Right renal cortex interstitium (tissue), 3 donors: ENCODE measurements around the gene MAGEA8. TPM values are rescaled to one million over a fixed set of nuclear protein-coding genes. Genes with fewer than 3 reads are reported as not detected.
"Not testable (repeated sequence)": the region's sequence is repeated elsewhere in the genome, so short reads cannot be mapped to it uniquely, and the experiment has no call there.

Experiments used
- DNase-seq, 3 donors: peaks; one replicate each; pipeline ENCODE4 v3.0.0-alpha.2; 2013; ENCODE audit warnings: low read depth in 3 of 3, low spot score in 2 of 3
- polyA plus RNA-seq, 3 donors: library from polyadenylated mRNA; unstranded; fragments of 120-200 nt; gene quantifications; one replicate each; pipeline ENCODE4 v1.2.1, GENCODE V29; 2013; ENCODE audit not compliant: insufficient read length in 3 of 3

Gene MAGEA8, protein sequence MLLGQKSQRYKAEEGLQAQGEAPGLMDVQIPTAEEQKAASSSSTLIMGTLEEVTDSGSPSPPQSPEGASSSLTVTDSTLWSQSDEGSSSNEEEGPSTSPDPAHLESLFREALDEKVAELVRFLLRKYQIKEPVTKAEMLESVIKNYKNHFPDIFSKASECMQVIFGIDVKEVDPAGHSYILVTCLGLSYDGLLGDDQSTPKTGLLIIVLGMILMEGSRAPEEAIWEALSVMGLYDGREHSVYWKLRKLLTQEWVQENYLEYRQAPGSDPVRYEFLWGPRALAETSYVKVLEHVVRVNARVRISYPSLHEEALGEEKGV
- polyA plus RNA-seq, result under 1 TPM in 1 of 3 donors, not detected in 2; 0.15 TPM

GRCh38 chrX:149881081-149881711, at the start of gene MAGEA8:
MAGEA8 (plus strand) TSS chrX:149881183; CDS start chrX:149884273, 3,090 bp downstream.
- DNase-seq, result no peak

- no peak for DNase-seq
Observed at GRCh38 chrX:149831473-149831872, 49.5 kb upstream of the MAGEA8 start.

DNA sequence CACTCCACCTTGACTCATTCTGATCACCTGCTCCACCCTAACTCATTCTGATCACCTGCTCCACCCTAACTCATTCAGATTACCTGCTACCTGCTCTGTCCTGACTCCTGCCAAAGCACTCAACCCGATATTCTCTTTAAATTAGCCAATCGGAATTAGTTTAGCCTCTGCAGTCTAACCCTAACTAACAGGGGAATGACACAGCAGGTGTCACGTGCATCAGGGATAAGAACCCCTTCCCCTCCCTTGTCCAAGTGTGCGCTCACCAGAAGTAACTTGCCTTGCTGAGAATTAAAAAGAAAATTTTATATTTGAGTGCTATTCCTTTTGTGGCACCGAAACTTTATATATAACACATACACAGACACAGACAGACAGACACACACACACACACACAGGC, 44.3 kb upstream of the MAGEA8 start:
- DNase-seq, result not testable (repeated sequence)

- DNase-seq, result no peak
Observed at GRCh38 chrX:149837167-149837566, 43.8 kb upstream of the MAGEA8 start.

DNA sequence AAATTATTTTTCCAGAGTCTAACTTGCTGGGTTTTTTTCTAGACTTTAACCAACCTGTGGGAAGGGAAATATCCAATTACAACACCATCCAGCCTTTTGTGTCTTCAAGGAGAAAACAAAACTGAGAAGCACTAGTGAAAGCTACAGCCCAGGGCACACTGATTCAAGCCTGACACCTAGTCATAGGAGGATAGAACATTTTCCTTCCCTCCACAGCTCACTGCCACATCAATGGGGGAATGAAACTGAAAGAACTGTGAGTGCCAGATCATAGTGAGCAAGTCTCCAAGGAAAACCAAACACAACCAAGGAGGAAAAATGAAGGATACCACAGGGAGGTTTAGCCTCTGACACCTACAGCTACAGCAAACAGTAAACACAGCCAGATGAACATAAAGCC, 43.3 kb upstream of the MAGEA8 start:
- no peak for DNase-seq

DNA sequence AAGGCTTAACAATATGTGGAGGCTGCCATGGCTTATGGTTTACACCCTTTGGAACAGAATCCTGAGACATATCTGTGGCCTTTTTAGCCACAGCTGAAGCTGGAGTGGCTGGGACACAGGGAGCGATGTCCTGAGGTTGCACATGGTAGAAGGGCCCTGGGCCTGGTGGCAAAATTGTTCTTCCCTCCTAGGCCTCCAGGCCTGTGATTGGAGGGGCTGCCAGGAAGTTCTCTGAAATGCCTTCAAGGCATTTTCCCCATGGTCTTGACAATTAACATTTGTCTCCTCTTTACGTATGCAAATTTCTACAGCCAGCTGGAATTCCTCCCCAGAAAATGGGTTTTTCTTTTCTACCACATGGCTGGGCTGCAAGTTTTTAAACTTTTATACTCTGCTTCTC, 39.1 kb upstream of the MAGEA8 start:
- DNase-seq, result no peak

- no peak for DNase-seq
Observed at GRCh38 chrX:149845385-149845784, 35.6 kb upstream of the MAGEA8 start.

DNA sequence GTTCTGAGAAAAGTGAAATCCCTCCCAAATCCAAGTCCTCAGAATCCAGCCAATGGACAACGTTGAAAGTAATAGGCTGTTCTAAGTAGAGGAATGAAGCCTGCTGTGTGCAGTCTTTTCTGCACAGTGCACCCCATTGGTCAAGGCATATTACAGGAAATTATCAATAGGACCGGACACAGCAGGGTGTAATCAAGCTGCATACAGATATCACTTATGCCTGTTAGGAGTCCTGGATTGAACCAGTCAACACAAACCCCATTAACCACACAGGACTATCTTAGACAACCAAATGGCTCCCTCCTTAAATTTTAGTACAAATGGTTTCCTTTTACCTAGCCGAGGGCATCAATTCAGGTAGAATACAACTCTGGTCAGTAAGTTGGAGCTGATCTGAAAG, 34.2 kb upstream of the MAGEA8 start:
- no peak for DNase-seq

- DNase-seq, result no peak
Observed at GRCh38 chrX:149848855-149849254, 32.1 kb upstream of the MAGEA8 start.

- DNase-seq, result no peak
Observed at GRCh38 chrX:149849787-149850186, 31.2 kb upstream of the MAGEA8 start.

DNA sequence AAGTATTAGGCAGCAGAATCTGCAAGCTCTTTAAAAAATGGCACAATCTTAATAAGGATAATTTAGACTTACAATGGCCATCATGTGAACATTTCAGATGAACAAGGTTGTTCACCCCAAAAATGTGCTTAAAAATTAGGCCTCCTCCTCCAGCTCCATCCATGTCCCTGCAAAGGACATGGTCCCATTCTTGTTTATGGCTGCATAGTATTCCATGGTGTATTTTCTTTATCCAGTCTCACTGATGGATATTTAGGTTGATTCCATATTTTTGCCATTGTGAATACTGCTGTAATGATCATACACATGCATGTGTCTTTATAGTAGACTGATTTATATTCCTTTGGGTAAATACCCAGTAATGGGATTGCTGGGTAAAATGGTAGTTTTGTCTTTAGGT, 29.1 kb upstream of the MAGEA8 start:
- no peak for DNase-seq

DNA sequence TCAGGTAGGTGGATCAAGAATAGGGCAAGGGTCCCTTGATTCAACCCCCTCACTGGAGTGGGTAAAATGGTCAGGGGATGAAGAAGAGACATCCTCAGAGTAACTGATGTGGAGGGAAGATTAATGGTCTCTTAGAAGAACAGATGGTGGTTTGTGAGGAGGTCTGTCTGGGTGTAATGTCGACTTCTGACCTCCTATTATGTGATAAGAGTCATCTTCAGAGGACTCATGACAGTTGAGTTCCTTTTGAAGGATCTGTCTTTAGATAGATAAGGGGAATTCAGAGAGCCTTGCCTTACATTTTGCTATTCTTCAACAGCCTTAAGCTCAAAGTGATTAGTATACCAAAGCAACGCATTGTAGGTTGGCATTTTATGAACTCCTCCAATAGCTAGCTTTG, 27.1 kb upstream of the MAGEA8 start:
- DNase-seq, result no peak

- DNase-seq, result no peak
Observed at GRCh38 chrX:149858592-149858991, 22.4 kb upstream of the MAGEA8 start.

DNA sequence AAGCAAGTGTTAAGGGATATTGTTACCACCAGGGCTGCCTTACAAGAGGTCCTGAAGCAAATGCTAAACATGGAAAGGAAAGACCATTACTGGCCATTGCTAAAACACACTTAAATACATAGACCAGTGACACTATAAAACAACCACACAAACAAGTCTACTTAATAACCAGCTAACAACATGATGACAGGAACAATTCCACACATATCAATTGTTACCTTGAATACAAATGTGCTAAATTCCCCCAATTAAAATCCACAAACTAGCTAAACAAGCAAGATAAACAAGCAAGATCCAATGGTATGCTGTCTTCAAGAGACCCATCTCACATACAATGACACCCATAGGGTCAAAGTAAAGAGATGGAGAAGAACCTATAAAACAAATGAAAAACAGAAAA, 20.5 kb upstream of the MAGEA8 start:
- DNase-seq, result no peak

DNA sequence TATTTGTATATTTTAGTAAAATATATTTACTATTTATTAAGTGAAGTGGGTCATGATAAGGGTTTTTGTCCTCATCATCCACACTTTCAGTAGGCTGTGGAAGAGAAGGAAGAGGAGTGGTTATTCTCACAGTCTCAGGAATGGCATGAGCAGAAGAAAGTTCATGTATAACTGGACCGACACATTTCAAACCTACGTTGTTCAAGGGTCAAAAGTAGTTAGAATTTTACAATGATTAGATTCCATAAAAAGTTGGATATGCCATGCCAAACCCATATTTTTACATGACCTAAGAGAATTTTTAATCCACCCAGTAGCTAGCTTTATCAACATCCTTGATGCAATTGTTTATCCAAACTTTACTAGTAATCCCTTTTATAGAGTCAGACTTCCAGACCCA, 15.6 kb upstream of the MAGEA8 start:
- no peak for DNase-seq

DNA sequence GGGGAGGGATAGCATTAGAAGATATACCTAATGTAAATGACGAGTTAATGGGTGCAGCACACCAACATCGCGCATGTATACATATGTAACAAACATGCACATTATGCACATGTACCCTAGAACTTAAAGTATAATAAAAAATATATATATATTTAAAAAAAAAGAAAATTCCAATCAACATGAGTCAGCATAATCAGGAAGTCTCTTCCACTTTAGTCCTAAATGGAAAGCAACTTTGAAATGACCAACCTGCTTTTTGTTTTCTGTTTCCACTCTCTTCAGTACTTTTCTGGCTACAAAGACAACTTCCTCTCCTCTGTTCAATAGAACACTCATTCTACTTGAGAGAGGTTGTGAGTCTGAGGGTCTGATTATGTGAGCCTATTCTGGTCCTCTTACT, 13.5 kb upstream of the MAGEA8 start:
- DNase-seq, result no peak

DNA sequence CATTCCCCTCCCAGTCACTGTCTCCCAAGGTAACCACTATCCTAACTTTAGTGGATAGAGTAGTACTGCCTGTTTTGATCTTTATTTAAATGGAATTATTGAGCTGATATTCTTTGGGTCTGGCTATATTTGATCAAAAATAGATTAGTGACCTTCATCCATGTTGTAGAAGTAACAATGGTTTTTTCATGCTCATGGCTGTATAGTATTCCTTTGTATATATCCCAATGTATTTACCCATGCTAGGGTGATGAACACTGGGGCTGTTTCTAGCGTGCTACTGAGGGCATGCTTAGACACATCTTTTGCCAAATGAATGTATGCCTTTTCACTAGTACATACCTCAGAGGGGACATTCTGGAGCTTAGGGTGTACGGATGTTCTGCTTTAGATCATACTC, 10.1 kb upstream of the MAGEA8 start:
- no peak for DNase-seq

- no peak for DNase-seq
Observed at GRCh38 chrX:149871433-149871832, 9.6 kb upstream of the MAGEA8 start.

DNA sequence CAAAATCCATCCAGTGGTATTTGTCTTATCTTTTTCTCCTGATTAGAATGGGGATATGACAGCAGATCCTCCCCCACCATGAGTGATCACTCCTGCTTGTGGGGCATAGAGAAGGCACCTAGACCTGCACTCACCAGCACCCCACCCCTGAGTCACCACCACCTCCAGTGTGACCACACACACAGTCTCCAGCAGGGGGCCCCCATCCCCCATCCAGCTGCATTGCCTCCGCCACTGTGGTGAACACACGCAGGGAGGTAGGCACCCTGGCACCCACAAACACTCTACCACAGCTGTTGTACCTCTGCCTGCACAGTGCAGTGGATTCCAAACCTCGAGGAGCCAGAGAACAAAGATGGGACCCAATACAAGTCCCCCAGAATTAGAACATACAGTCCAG, 9.0 kb upstream of the MAGEA8 start:
- no peak for DNase-seq

DNA sequence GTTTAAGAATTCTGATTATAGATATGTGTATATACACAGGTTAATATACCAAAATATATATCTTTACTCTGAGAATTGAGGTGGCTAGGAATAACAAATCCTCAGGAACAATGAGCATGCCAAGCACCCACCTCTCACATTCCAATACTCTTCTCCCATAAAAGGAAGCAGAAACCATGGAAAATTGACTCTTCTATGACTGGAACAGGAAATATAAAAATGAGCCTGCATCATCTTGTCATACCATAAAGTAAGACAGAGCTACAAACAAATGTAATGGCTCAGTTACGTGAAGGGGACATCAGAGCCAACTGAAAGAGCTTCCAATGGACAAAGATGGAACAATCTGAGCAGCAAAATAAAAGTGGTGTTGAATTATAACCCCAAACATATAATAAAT, 3.8 kb upstream of the MAGEA8 start:
- DNase-seq, result no peak

- no peak for DNase-seq
Observed at GRCh38 chrX:149877636-149878035, 3.3 kb upstream of the MAGEA8 start.

- not testable (repeated sequence) for DNase-seq
Observed at GRCh38 chrX:149890828-149891227, 9.8 kb downstream of the MAGEA8 start.
